Left kidney (tissue), 2 donors: ENCODE results near the gene NDUFA5. TPM values are rescaled to one million over a fixed set of nuclear protein-coding genes. Genes with fewer than 3 reads are reported as not detected.
A peak's percentile ranks its signal among the peaks of the same experiment; 100 is the strongest.
"Not testable (repeated sequence)": the region's sequence is repeated elsewhere in the genome, so short reads cannot be mapped to it uniquely, and the experiment has no call there.

Experiments used
- DNase-seq: peaks from one replicate; pipeline ENCODE4 v3.0.0-alpha.2; 2013
- polyA plus RNA-seq: library from polyadenylated mRNA; unstranded; fragments of 120-200 nt; gene quantifications from one replicate; pipeline ENCODE4 v1.2.1, GENCODE V29; 2013; ENCODE audit not compliant: insufficient read length

Gene NDUFA5
- polyA plus RNA-seq, 1 donor = 228 TPM

- not testable (repeated sequence) for DNase-seq
These were observed 29.8 kb downstream of the NDUFA5 start for GRCh38 chr7:123527712-123528225.

GRCh38 chr7:123526533-123526932 is 31.1 kb downstream of the NDUFA5 start:
- not testable (repeated sequence) for DNase-seq

- peak; percentile 68 for DNase-seq
These were observed 35.6 kb downstream of the NDUFA5 start for GRCh38 chr7:123522066-123522465.

- DNase-seq = no peak
These were observed 52.4 kb downstream of the NDUFA5 start for GRCh38 chr7:123505221-123505620.

GRCh38 chr7:123502201-123502600 is 55.4 kb downstream of the NDUFA5 start:
- DNase-seq = no peak

- no peak for DNase-seq
These were observed 56.6 kb downstream of the NDUFA5 start for GRCh38 chr7:123500878-123501489.

GRCh38 chr7:123499211-123499970 is 58.2 kb downstream of the NDUFA5 start:
- no peak for DNase-seq

- DNase-seq = no peak
These were observed 59.0 kb downstream of the NDUFA5 start for GRCh38 chr7:123498601-123499000.

GRCh38 chr7:123498031-123498430 is 59.6 kb downstream of the NDUFA5 start:
- no peak for DNase-seq

GRCh38 chr7:123494193-123494796 is 63.3 kb downstream of the NDUFA5 start:
- DNase-seq = peak; percentile 28

- DNase-seq = no peak
These were observed 65.1 kb downstream of the NDUFA5 start for GRCh38 chr7:123492485-123492884.

Other genes with a start within 250 kb of the NDUFA5 start
- 8.0 TPM for gene IQUB, start 23.2 kb downstream of the NDUFA5 start, polyA plus RNA-seq
- gene ASB15, start 44.0 kb upstream of the NDUFA5 start, polyA plus RNA-seq = 2.5 TPM
- not detected for gene LMOD2, start 98.0 kb upstream of the NDUFA5 start, polyA plus RNA-seq
- 82.4 TPM for gene WASL, start 191.2 kb upstream of the NDUFA5 start, polyA plus RNA-seq